Activated gamma-delta T cell treated with anti-CD3 and anti-CD28 coated beads, Interleukin-2, amount 50 U/mL, for 16 hours (primary cell): ENCODE measurements around the gene TINAG.

Source experiments
- DNase-seq: peaks from one replicate; pipeline ENCODE4 v3.0.0-alpha.2; 2020; ENCODE audit warnings: low read depth

The TINAG gene

GRCh38 chr6:54428431-54428830 is 120.2 kb downstream of the TINAG start:
- no peak for DNase-seq

- DNase-seq: no peak
Observed at GRCh38 chr6:54431466-54431865, 123.2 kb downstream of the TINAG start.
